Measurements from ENCODE around the gene MEA1.
"Not testable (repeated sequence)": the region's sequence is repeated elsewhere in the genome, so short reads cannot be mapped to it uniquely, and the experiment has no call there.

The MEA1 gene

GRCh38 chr6:43006251-43006650, 7.5 kb downstream of the MEA1 start:
- DNase-seq = no peak

- DNase-seq = no peak
These were observed 7.9 kb downstream of the MEA1 start for GRCh38 chr6:43005844-43006243.

GRCh38 chr6:43001843-43002242, 11.9 kb downstream of the MEA1 start:
- DNase-seq = no peak

GRCh38 chr6:42998205-42998604, 15.5 kb downstream of the MEA1 start:
- DNase-seq = not testable (repeated sequence)

- DNase-seq = no peak
These were observed 17.2 kb downstream of the MEA1 start for GRCh38 chr6:42996513-42996912.

GRCh38 chr6:42993445-42993844, 20.3 kb downstream of the MEA1 start:
- no peak for DNase-seq

GRCh38 chr6:42989923-42990322, 23.8 kb downstream of the MEA1 start:
- DNase-seq = no peak

GRCh38 chr6:42988486-42989020, 25.2 kb downstream of the MEA1 start:
- no peak for DNase-seq

GRCh38 chr6:42987533-42988451, 26.0 kb downstream of the MEA1 start:
- DNase-seq = no peak

- DNase-seq = no peak
These were observed 28.7 kb downstream of the MEA1 start for GRCh38 chr6:42984924-42985475.

- peak; percentile 97 for DNase-seq
These were observed 29.5 kb downstream of the MEA1 start, which contains the start of gene PPP2R5D for GRCh38 chr6:42984001-42984923. Gene PPP2R5D, plus strand, starts transcription at chr6:42984570. Its CDS starts 108 bp downstream, at chr6:42984678.

GRCh38 chr6:42981836-42982235, 31.9 kb downstream of the MEA1 start:
- no peak for DNase-seq

GRCh38 chr6:42979523-42980177, 34.1 kb downstream of the MEA1 start:
- no peak for DNase-seq

- peak; percentile 79 for DNase-seq
These were observed 34.8 kb downstream of the MEA1 start, which contains the start of gene PEX6 for GRCh38 chr6:42978839-42979522. Gene PEX6, minus strand, starts transcription at chr6:42979181. Its CDS starts 31 bp downstream, at chr6:42979150.

- no peak for DNase-seq
These were observed 35.3 kb downstream of the MEA1 start for GRCh38 chr6:42978487-42978838.

GRCh38 chr6:42974919-42975505, 38.7 kb downstream of the MEA1 start:
- DNase-seq = no peak

GRCh38 chr6:42973926-42974325, 39.8 kb downstream of the MEA1 start:
- no peak for DNase-seq

GRCh38 chr6:42971746-42972327, 41.9 kb downstream of the MEA1 start:
- DNase-seq = no peak

- no peak for DNase-seq
These were observed 42.7 kb downstream of the MEA1 start for GRCh38 chr6:42970871-42971612.

GRCh38 chr6:42969934-42970333, 43.8 kb downstream of the MEA1 start:
- no peak for DNase-seq

Measured in NCI-H187 treated with DMSO at 0.1 percent for 48 hours (cell line).